Measurements from ENCODE around the gene TMEM116. TPM values are rescaled to one million over a fixed set of nuclear protein-coding genes. Genes with fewer than 3 reads are reported as not detected.
"Not testable (repeated sequence)": the region's sequence is repeated elsewhere in the genome, so short reads cannot be mapped to it uniquely, and the experiment has no call there.

TMEM116 gene
- total RNA-seq, 1 donor from 2014 or later: 28.4 TPM

GRCh38 chr12:111998015-111998414, 14.9 kb downstream of the TMEM116 start:
- H3K9me3 ChIP-seq (ENCODE audit: low read depth): no peaks in the 10 kb centered on the region
- no peak for DNase-seq (ENCODE audit: low spot score)
- H3K36me3 ChIP-seq: no peaks in the 10 kb centered on the region
- H3K9ac ChIP-seq: no peak overlapping the region
- Mint-ChIP-seq H3K36me3 (peaks cover 2% of the 10 kb centered on the region), H3K9me3 (no peaks in the 10 kb centered on the region), H3K4me3 (no peak overlapping the region), H3K27me3 (ENCODE audit: insufficient read depth, low read depth) (no peaks in the 10 kb centered on the region), H3K27ac (no peak overlapping the region), H3K4me1 (no peaks in the 10 kb centered on the region)
- TF ChIP-seq CTCF (IDR thresholded peaks at IDR 0.05) (no peak), EZH2phosphoT487 (IDR thresholded peaks at IDR 0.05) (no peak), EZH2 (IDR thresholded peaks at IDR 0.05) (no peak)
- no peak overlapping the region for H3K4me3 ChIP-seq
- H3K27me3 ChIP-seq: no peaks in the 10 kb centered on the region
- no peaks in the 10 kb centered on the region for H3K79me2 ChIP-seq (ENCODE audit: low read depth)
- no peak overlapping the region for H3K4me2 ChIP-seq
- H3K4me1 ChIP-seq: no peaks in the 10 kb centered on the region
- H4K20me1 ChIP-seq (ENCODE audit: low read depth): no peaks in the 10 kb centered on the region
- H2AFZ ChIP-seq (replicated peaks): no peak overlapping the region
- no peaks in the 10 kb centered on the region for H3F3A ChIP-seq (ENCODE audit: low read depth)
- no peak overlapping the region for H3K27ac ChIP-seq

GRCh38 chr12:111997300-111997699, 15.7 kb downstream of the TMEM116 start:
- DNase-seq (ENCODE audit: low spot score): no peak
- Mint-ChIP-seq H3K27me3 (ENCODE audit: insufficient read depth, low read depth) (no peaks in the 10 kb centered on the region), H3K27ac (no peak overlapping the region), H3K9me3 (no peaks in the 10 kb centered on the region), H3K4me1 (no peaks in the 10 kb centered on the region), H3K36me3 (no peaks in the 10 kb centered on the region), H3K4me3 (no peak overlapping the region)
- H3K27me3 ChIP-seq: no peaks in the 10 kb centered on the region
- no peak overlapping the region for H3K27ac ChIP-seq
- H3K4me1 ChIP-seq: no peaks in the 10 kb centered on the region
- no peaks in the 10 kb centered on the region for H4K20me1 ChIP-seq (ENCODE audit: low read depth)
- no peaks in the 10 kb centered on the region for H3K36me3 ChIP-seq
- H3F3A ChIP-seq (ENCODE audit: low read depth): no peaks in the 10 kb centered on the region
- H2AFZ ChIP-seq (replicated peaks): no peak overlapping the region
- no peak overlapping the region for H3K9ac ChIP-seq
- H3K4me2 ChIP-seq: no peak overlapping the region
- no peaks in the 10 kb centered on the region for H3K79me2 ChIP-seq (ENCODE audit: low read depth)
- TF ChIP-seq CTCF (IDR thresholded peaks at IDR 0.05) (no peak), EZH2phosphoT487 (IDR thresholded peaks at IDR 0.05) (no peak), EZH2 (IDR thresholded peaks at IDR 0.05) (no peak)
- H3K9me3 ChIP-seq (ENCODE audit: low read depth): no peaks in the 10 kb centered on the region
- no peak overlapping the region for H3K4me3 ChIP-seq

- no peaks in the 10 kb centered on the region for H3K36me3 ChIP-seq
- no peaks in the 10 kb centered on the region for H3K9me3 Mint-ChIP-seq
- no peak overlapping the region for H3K4me3 ChIP-seq
- DNase-seq (ENCODE audit: low spot score): no peak
- no peaks in the 10 kb centered on the region for H3K27me3 ChIP-seq
- H3K36me3 Mint-ChIP-seq: peaks cover 4% of the 10 kb centered on the region
- H3F3A ChIP-seq (ENCODE audit: low read depth): no peaks in the 10 kb centered on the region
- H3K27ac ChIP-seq: no peak overlapping the region
- H3K4me3 Mint-ChIP-seq: no peak overlapping the region
- H3K9me3 ChIP-seq (ENCODE audit: low read depth): no peaks in the 10 kb centered on the region
- H4K20me1 ChIP-seq (ENCODE audit: low read depth): no peaks in the 10 kb centered on the region
- no peak overlapping the region for H3K9ac ChIP-seq
- no peak overlapping the region for H3K4me2 ChIP-seq
- no peaks in the 10 kb centered on the region for H3K4me1 Mint-ChIP-seq
- H3K79me2 ChIP-seq (ENCODE audit: low read depth): no peaks in the 10 kb centered on the region
- no peaks in the 10 kb centered on the region for H3K4me1 ChIP-seq
- no peaks in the 10 kb centered on the region for H3K27me3 Mint-ChIP-seq (ENCODE audit: insufficient read depth, low read depth)
- H3K27ac Mint-ChIP-seq: no peak overlapping the region
- TF ChIP-seq EZH2phosphoT487 (IDR thresholded peaks at IDR 0.05) (no peak), EZH2 (IDR thresholded peaks at IDR 0.05) (no peak), CTCF (IDR thresholded peaks at IDR 0.05) (no peak)
- H2AFZ ChIP-seq (replicated peaks): no peak overlapping the region
Measured at GRCh38 chr12:111995782-111996480, 17.0 kb downstream of the TMEM116 start.

- H2AFZ ChIP-seq (replicated peaks); H3K4me3 Mint-ChIP-seq; H3K79me2 ChIP-seq (ENCODE audit: low read depth); H3K4me2 ChIP-seq; H4K20me1 ChIP-seq (ENCODE audit: low read depth); H3K36me3 Mint-ChIP-seq; H3K9me3 ChIP-seq (ENCODE audit: low read depth); H3K4me3 ChIP-seq; DNase-seq (ENCODE audit: low spot score); H3K9me3 Mint-ChIP-seq; H3K9ac ChIP-seq; H3K27ac Mint-ChIP-seq; H3K27ac ChIP-seq; H3K36me3 ChIP-seq; H3K4me1 Mint-ChIP-seq; H3F3A ChIP-seq (ENCODE audit: low read depth); H3K27me3 ChIP-seq; H3K4me1 ChIP-seq; H3K27me3 Mint-ChIP-seq (ENCODE audit: insufficient read depth, low read depth): not testable (repeated sequence)
Measured at GRCh38 chr12:111994211-111995111, 18.5 kb downstream of the TMEM116 start.

Data from neural progenitor cell (in vitro differentiated cells).